GM12872 (cell line): Measurements from ENCODE around the gene HLF.

Experiments
- TF ChIP-seq, protein P1 (sequence below): IDR thresholded peaks from 3 replicates; pipeline ENCODE4 v1.5.1; 2011; ENCODE audit warnings: low read depth, mild to moderate bottlenecking, low read length, moderate library complexity; ENCODE audit not compliant: insufficient read depth

HLF gene

DNA sequence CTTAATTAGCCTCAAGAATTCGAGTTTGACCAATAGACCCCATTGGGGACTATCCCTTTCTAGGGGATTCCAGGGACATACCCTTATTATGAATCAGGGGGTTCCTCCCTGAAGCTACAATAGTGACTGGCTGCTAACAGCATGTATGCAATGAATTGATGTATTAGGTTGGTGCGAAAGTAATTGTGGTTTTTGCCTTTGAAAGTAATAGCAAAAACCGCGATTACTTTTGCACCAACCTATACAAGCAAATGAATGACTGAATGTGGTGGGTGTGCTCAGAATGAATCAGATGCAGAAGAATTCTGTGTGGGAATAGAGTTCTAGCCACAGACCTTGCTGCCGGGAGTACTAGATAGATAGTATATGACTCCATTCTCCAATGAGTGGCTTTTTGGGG lies 76.7 kb downstream of the HLF start:
- TF ChIP-seq, protein P1, sequence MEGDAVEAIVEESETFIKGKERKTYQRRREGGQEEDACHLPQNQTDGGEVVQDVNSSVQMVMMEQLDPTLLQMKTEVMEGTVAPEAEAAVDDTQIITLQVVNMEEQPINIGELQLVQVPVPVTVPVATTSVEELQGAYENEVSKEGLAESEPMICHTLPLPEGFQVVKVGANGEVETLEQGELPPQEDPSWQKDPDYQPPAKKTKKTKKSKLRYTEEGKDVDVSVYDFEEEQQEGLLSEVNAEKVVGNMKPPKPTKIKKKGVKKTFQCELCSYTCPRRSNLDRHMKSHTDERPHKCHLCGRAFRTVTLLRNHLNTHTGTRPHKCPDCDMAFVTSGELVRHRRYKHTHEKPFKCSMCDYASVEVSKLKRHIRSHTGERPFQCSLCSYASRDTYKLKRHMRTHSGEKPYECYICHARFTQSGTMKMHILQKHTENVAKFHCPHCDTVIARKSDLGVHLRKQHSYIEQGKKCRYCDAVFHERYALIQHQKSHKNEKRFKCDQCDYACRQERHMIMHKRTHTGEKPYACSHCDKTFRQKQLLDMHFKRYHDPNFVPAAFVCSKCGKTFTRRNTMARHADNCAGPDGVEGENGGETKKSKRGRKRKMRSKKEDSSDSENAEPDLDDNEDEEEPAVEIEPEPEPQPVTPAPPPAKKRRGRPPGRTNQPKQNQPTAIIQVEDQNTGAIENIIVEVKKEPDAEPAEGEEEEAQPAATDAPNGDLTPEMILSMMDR: no peak

- TF ChIP-seq, protein P1: no peak
Observed at GRCh38 chr17:55342800-55343585, 78.2 kb downstream of the HLF start.

- TF ChIP-seq, protein P1: no peak
Observed at GRCh38 chr17:55343900-55344513, 79.2 kb downstream of the HLF start.

DNA sequence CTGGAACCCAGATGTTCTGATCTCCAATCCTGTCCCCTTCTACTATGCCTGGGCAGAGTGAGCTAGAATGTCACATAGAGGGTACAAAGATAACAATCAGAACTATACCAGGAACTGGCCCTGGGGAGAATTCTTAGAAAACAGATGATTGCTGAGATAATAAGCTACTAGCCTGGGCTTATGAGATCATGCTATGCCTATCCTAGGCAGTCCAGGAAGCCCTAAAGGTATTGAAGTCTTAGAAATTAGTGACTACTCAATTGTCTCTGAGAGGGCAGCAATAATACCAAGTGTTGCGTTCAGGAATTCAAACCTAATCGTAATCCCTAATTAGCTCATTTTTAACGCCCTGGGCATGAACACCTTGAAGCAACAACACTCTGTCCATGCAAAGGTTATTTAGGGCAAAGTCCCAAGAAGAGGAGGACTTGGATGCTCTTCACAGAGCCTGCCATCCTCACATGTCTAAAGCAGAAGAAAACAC lies 79.8 kb downstream of the HLF start:
- TF ChIP-seq, protein P1: no peak

DNA sequence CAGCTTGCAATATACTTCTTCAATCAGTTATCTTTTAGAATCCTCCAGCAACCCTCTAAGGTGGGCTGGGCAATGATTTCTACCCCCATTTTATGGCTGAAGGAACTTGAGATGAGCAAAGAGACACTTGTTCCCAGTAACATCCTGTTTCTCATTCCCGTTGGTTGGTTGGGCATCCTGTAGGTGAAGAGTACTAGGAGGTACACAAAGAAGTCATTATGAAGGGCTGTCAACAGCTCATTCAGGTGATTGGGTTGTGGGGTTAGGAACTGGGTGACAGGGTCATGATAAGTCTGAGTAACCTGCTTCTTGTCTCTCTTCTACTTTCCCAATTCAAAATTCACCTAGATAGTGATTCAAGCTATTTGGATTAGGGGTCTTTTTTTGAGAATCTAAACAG lies 80.4 kb downstream of the HLF start:
- TF ChIP-seq, protein P1: no peak

GRCh38 chr17:55346658-55347057 lies 81.9 kb downstream of the HLF start:
- TF ChIP-seq, protein P1: no peak

- TF ChIP-seq, protein P1: no peak
Observed at GRCh38 chr17:55347341-55347740, 82.6 kb downstream of the HLF start.
